Globus pallidus (tissue), 1 donor: ENCODE results near the gene IRF5.
"Not testable (repeated sequence)": the region's sequence is repeated elsewhere in the genome, so short reads cannot be mapped to it uniquely, and the experiment has no call there.

Experiments used
- DNase-seq: peaks from one replicate; pipeline ENCODE4 v3.0.0-alpha.2; 2015; ENCODE audit warnings: low spot score

The IRF5 gene

DNA sequence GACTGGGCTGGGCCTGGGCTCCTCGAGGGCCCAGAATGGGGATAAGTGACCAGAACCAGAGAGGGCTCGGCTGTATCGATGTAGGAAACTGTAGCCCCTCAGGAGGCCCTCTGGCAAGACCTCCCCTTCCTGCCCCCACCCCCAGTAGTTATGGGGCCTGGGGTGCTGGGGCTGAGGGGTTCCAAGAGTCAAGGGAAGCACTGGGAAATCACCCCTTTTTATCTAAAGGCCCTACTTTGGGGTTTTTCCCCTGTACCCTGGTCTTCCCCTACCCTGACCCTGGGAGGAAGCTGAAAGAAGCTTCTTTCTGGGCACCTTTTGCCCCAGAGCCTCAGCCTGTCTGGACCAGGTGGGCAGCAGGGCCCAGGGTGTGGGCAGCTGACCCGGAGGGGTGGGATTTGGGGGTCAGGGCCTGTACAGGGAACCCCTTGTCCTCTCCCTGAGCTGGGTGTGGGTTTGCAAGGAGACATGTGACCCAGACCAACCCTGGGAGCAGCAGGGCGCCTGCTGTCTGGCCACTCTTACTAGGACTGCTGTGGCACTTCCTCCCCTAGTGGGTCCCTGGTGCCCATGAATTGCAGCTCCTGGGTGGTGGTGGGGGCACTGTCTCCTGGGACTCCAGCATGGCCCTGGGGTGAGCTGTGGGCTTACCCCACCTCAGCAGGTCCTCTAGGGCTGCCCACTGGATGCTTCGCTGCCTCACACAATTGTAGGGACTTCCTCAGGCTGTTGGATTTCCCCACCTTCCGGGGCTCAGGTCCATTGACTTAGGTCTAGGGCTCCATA lies 1.5 kb downstream of the IRF5 start:
- peak; percentile 36 for DNase-seq

DNA sequence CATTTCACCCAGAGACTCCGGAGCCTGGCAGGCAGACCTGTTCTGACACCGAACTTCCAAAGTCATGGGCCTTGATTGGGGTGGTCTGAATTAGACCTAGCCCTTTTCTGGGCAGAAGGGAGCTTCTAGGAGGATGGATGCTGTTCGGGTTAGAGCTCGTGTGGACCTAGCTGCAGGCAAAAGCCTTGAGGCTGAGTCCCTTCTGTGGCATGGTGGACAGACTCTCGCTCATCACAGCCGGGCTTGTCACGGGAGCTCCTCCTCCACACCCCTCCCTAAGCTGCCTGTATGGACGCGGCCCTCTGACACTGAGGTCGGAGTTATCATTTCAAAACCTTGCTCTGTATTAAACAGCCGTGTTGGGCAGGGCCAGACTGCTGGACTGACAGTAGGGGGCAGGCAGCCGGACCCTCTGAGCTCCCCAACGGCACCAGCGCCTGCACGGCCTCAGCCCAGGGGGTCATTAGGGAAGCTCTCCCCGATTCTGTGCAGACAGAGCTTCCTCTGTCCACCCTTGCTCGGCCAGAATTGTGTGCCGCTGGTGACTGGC lies 2.2 kb downstream of the IRF5 start:
- no peak for DNase-seq

DNA sequence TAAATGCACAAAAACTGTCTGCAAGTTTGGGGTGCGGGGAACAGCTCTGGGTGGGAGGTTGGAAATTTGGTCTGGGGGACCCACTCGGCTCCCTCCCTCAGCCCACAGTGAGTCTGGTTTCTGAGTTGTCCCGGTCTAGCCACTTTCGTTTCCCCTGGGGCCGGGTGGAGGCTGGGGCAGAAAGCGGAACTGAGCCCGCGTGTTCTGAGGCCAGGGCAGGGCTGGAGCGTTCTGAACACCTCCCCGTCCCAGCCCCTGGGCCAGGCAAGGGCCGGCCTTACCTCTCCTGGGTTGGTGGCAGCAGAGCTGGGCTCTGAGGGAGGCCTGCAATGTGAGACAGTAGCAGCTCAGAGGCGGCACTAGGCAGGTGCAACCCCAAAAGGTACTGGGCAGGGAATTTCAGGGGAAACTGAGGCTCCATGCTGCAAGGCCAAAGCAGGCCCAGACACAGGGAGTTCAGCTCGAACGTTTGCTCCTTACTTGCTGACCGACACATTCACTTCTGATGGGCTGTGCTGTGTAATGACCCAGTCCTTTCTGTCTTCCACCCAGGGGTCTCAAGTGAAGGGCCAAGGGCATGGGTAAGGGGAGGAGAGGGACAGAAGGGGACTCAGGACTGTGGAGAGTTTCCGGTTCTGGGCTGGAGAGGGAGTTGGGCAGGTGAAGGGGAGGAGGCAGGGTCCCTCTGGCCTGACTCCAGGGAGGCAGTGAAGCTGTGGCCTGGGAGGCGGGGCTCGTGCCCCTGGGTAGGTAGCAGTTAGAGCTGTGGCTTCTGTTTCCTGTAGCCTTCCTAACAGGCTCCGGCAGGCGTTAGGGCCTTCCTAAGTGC lies 3.0 kb downstream of the IRF5 start:
- peak; percentile 51 for DNase-seq

DNA sequence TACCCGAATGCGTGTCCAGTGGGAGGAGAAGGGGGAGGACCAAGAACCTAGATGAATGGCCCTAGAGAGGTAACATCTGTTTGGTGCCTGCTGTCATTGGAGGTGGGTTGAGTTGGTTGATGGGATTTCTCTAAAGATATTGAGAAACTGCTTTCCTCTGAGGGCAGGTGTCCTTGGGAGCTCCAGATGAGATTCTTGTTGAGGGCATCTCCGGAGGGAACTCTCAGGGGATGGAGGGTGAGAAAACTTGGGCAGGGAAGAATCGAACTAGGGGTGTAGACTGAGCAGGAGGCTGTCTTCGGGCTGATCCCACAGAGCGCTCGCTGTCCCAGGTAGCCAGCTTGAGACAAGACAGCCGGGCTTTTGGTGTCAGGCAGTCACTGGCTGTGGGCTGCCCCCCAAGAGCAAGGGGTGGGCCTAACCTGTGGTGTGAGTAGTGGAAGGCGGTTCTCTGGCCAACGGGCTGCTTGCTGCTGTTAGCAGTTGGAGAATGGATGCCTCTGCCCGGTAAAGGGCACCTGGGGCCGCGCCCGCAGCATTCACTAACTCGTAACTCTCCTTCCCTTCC lies 3.7 kb downstream of the IRF5 start:
- no peak for DNase-seq

DNA sequence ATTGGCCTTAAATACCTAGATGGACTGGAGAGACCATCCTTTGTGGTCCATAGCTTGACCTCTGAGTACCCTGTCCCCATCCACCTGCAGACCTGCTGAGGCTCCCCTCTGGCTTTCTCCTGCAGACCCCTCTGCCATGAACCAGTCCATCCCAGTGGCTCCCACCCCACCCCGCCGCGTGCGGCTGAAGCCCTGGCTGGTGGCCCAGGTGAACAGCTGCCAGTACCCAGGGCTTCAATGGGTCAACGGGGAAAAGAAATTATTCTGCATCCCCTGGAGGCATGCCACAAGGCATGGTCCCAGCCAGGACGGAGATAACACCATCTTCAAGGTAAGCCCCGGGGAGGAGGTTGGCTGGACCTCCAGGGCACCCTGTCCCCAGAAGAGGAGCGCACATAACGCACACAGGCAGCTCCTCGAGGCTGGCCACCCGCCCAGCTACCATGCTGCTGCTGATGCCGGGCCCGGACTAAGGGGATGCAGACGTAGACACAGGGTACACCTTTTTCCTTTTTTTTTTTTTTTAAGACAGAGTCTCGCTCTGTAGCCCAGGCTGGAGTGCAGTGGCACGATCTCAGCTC lies 4.3 kb downstream of the IRF5 start:
- DNase-seq = no peak

DNA sequence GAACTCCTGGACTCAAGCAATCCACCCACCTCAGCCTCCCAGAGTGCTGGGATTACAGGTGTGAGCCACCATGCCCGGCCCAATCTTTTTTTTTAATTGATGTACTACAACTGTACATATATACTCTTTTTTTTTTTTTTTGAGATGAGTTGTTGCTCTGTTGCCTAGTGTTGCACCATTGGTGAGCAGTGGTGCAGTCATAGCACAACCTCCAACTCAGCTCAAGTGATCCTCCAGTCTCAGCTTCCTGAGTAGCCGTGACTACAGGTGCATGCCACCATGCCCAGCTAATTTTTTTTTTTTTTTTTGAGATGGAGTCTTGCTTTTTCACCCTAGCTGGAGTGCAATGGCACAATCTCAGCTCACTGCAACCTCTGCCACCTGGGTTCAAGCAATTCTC lies 5.5 kb downstream of the IRF5 start:
- DNase-seq = not testable (repeated sequence)

DNA sequence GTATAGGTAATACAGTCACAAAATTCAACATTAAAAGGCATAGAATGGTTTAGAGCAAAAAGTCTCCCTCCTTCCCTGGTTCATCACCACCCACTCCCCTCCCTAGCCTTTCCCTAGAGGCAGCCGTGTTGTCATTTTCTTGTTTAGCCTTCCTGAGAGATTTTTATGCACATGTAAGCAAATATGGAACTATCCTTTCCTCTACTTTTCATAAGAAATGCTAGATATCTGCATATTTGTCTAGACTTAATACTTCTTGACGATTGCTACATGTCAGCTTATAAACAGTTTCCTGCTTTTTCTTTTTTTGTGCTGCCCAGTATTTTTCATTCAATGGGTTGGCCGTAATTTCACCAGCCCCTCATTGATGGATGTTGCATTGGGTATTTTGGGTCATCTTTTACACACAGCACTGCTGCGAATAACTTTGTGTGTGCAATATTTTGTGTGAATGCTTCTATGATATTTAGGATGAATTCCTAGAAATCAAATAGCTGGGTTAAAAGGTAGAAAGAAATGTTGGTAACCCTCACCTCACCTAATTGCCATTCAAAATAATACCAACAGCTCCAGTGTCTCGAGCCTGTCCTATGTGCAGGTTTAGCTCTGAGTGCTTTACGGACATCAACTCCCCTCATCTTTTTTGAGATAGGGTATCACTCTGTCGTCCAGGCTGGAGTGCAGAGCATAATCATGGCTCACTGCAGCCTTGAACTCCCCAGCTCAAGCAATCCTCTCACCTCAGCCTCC lies 6.9 kb downstream of the IRF5 start:
- no peak for DNase-seq

DNA sequence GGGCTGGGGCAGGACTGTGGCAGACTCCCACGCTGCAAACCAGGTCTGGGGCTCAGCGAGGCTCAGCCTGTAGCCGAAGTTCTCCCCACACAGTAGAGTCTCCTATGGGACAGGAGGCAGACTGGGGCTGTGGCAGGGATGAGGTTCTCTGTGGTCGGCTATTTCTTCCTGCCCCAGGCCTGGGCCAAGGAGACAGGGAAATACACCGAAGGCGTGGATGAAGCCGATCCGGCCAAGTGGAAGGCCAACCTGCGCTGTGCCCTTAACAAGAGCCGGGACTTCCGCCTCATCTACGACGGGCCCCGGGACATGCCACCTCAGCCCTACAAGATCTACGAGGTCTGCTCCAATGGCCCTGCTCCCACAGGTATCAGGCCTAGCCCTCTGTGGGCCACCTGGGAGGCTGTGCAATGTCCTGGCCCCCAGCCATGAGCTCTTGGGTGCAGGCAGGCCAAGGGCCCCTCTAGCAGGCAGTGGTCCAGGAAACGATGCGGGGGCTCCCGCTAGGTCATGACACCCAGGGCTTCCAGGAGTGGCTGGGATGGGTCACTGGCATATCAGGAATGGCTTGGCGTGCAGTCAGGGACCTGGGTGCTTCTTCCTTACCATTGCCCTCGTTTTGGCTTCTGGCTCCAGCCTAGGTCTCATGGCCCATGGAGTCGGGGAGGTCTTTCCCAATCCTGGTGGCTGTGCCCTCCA lies 8.1 kb downstream of the IRF5 start:
- no peak for DNase-seq

DNA sequence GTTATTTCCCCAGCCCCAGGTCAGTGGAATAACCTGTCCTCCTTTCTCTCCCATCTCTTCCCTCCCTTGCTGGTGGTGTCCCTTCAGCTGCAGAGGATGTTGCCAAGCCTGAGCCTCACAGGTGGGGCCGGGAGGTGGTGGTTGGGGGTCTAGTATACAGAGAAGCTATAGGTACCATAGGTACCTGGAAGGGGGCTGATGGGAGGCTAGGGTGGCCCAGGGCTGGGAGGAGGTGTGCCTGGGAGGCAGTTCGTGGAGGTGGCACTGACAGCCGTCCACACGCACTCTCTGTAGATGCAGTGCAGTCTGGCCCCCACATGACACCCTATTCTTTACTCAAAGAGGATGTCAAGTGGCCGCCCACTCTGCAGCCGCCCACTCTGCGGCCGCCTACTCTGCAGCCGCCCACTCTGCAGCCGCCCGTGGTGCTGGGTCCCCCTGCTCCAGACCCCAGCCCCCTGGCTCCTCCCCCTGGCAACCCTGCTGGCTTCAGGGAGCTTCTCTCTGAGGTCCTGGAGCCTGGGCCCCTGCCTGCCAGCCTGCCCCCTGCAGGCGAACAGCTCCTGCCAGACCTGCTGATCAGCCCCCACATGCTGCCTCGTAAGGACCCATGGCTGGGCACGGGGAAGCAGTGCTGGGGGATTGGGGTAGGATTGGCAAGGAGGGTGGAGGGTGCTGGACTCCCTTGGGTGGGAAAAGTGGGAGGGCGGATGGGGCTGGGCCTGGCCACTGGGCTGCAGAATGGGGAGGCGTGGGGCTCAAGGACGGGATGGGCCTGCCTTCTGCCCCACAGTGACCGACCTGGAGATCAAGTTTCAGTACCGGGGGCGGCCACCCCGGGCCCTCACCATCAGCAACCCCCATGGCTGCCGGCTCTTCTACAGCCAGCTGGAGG lies 9.5 kb downstream of the IRF5 start:
- no peak for DNase-seq

DNA sequence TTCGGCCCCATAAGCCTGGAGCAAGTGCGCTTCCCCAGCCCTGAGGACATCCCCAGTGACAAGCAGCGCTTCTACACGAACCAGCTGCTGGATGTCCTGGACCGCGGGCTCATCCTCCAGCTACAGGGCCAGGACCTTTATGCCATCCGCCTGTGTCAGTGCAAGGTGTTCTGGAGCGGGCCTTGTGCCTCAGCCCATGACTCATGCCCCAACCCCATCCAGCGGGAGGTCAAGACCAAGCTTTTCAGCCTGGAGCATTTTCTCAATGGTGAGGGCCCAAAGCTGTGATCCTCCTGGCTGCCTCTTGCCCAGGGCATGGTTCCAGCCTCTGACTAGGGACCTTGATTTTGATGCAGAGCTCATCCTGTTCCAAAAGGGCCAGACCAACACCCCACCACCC lies 10.1 kb downstream of the IRF5 start:
- DNase-seq = no peak

DNA sequence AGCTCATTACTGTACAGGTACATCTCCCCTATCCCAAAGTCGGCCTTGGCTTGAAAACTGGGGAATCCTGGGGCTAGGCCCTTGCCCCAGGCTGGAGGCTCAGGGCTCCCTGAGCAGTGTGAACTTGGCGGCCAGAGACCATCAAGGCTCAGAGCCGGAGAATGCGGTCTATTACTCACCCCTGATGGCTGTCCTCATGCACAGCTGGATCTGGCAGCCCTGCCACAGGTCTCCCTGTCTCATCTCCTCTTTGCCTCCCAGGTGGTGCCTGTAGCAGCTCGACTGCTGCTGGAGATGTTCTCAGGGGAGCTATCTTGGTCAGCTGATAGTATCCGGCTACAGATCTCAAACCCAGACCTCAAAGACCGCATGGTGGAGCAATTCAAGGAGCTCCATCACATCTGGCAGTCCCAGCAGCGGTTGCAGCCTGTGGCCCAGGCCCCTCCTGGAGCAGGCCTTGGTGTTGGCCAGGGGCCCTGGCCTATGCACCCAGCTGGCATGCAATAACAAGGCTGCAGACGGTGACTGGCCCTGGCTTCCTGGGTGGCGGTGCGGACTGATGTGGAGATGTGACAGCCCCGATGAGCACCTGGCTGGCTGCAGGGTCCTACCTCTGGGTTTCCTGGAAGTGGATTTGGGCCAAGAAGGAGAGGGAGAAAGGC lies 10.7 kb downstream of the IRF5 start:
- DNase-seq = no peak

DNA sequence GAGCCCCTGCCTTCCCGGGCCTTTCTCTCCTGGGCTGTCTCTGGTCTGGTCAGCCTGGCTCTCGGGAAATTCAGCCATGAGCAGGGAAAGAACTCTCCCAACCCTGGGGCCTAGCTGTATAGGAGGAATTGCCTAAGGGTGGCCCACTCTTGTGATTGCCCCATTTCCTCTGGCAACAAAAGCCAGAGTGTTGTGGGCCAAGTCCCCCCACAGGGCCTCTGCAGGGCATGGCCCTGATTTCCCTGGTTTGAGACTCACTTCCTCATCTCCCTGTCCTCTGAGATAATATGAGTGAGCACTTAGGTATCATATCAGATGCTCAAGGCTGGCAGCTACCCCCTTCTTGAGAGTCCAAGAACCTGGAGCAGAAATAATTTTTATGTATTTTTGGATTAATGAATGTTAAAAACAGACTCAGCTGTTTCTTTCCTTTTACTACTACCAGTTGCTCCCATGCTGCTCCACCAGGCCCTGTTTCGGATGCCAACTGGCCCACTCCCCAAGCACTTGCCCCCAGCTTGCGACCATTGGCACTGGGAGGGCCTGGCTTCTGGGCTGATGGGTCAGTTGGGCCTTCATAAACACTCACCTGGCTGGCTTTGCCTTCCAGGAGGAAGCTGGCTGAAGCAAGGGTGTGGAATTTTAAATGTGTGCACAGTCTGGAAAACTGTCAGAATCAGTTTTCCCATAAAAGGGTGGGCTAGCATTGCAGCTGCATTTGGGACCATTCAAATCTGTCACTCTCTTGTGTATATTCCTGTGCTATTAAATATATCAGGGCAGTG lies 11.4 kb downstream of the IRF5 start:
- DNase-seq = peak; percentile 27

DNA sequence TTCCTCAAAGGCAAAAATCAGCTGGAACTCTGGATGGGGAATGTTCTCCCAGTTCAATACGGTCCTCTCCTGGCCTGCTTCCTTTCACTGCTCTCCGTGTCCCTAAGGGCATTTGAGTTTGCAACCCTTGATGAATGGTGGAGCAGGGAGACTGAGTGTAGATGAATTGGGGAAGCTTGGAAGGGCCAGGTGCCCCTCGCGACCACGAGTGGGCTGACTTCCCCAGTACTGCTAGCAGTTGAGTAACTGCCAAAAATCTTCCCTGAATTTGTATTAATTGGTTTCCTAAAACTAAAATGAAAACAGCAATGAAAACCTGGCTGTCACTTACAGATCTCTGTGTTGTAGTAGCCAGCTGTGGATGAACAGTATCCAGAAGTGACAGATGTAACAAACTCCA lies 13.6 kb downstream of the IRF5 start:
- no peak for DNase-seq

DNA sequence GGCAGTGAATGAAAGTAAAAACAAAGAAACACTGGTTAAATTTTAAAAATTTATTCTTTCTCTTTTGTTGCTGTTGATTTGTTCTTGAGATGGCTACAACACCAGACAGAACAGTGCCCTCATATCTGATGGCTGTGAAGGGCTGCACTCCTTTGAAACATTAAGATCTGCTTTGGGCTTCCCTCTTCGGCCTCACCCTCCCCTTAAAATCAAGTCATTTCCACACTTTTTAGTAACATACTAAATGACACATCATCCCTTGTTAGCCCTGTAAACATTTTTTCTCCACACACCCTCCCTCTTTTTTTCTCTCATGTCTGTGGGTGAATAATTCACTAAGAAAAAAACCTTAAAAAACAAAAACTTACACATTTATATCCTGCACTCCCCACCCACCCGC lies 16.4 kb downstream of the IRF5 start:
- no peak for DNase-seq

DNA sequence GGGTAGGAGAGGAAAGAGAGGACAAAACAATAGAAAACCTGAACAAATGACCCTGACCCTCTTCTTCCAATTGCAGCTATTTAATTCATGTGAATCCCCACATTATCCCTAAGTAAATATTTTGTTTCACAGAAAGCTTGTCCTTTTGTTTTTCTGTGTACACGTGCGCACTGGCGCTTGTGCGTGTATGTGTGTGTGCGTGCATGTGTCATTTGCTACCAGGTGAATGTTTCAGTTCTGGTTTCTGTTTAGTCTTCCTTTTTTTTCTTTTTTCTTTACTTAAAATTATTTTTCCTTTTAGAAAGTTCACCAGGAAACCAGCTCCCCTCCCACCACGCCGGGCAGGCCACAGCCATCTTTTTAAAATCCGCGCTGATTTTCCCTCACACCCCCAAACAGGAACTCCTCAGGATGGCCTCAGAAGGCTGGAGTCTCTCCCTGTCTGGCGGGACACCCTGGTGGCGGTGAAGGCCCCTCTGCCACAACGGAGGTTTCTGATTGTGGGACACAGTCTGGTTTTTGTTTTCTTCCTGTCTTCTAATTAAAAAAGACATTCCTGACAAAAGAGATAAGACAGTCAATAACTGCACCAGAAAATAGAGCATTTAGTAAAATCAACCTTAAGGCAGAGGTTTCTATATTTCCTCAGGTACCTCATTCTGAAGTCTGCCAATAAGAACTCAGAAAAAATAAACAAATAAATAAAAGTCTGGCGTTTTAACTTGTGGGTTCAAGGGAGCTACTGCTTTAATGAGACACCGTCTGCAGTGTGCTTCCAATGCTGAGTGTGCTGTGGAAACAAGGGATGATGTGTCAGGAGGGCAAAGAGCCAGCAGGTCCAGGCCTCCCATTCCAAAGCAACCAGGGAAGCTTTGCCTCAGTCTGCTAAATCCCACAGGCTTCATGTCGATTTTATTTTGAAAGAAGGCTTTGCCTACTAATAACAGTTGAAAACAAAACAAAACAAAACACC lies 17.4 kb downstream of the IRF5 start:
- peak; percentile 11 for DNase-seq

DNA sequence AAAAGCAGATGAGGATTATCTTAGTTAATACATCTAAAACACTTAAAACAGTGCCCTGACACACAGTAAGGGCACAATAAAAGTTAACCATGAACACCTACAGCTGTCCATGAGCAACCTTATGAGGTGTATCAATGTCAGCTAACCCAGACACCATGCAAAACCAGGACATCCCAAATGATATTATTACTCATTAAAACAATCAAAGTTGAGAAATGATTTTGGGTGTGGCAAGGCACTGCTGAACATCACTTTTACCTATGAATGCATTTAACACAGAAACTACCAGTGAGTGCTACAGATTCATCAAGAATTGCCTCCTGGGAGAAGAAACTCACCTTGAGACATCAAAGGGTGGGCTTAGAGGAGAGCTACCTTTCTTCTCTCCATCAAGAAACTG lies 18.3 kb downstream of the IRF5 start:
- DNase-seq = no peak

DNA sequence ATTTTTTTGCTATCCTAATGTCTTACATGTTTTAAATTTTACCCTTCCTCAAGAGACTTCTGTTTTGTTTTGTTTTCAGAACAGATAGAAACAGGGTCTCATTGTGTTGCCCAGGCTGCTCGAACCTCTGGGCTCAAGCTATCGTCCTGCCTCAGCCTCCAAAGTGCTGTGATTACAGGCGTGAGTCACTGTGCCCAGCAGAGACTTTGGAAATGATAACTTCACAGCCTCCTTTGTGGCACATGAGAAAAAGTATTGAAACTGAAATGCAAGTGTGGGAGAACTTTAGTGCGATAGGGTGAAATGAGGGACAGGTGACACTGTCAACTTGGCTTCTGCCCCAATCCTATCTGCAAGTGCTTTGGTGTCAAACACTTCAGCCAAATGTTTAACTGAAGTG lies 21.6 kb downstream of the IRF5 start:
- no peak for DNase-seq
